Brain microvascular endothelial cell (primary cell): ENCODE data around the gene TGM1.
"Not testable (repeated sequence)": the region's sequence is repeated elsewhere in the genome, so short reads cannot be mapped to it uniquely, and the experiment has no call there.

Source experiments
- DNase-seq: peaks from one replicate; pipeline ENCODE4 v3.0.0-alpha.2; 2020
- H3K27ac ChIP-seq: fragments of 250-450 bp; sonication (Bioruptor Pico); 2 replicates; pipeline ENCODE4 v1.5.1; 2020; ENCODE audit warnings: mild to moderate bottlenecking, moderate library complexity
- H3K27me3 ChIP-seq: fragments of 250-450 bp; sonication (Bioruptor Pico); replicated peaks from 2 replicates; pipeline ENCODE4 v1.5.1; 2020; ENCODE audit warnings: mild to moderate bottlenecking
- H3K36me3 ChIP-seq: fragments of 250-450 bp; sonication (Bioruptor Pico); replicated peaks from 2 replicates; pipeline ENCODE4 v1.5.1; 2020; ENCODE audit warnings: mild to moderate bottlenecking
- H3K4me3 ChIP-seq: 2 replicates; pipeline ENCODE4 v1.5.1; 2011; ENCODE audit warnings: low read depth, mild to moderate bottlenecking, control low read depth, low read length, moderate library complexity
- in situ Hi-C: cut with HindIII; loops from 2 replicates; pipeline ENCODE4 v1.10.0; 2017; ENCODE audit warnings: low sequenced_read_pairs, low pct_ligation_motif_present
- TF ChIP-seq, protein P1 (sequence below): IDR thresholded peaks from 2 replicates; pipeline ENCODE4 v1.5.1; 2011; ENCODE audit warnings: low read depth, mild to moderate bottlenecking, moderate library complexity, low read length, control low read depth, inconsistent platforms; ENCODE audit errors: missing control alignments

Gene TGM1

DNA sequence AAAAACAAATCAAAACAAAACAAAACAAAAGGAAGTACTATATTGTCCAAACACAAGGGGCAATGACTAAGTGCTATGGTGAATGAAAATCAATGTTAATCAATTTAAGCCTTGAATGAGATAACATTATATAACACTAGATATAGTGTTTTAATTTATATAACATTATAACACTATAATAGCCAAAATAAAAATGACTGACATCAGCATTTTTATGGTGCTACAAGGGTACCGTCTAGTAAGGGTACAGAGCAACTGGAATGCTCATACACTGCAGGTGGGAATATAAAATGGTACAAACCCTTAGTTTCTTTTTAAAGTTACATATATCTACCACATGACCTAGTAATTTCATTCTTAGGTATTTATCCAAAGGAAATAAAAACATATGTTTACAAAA is 36.5 kb downstream of the TGM1 start:
- no peak overlapping the region for H3K4me3 ChIP-seq
- peaks cover 3% of the 10 kb centered on the region for H3K36me3 ChIP-seq
- in situ Hi-C loops = no loop called here
- H3K27me3 ChIP-seq = no peaks in the 10 kb centered on the region
- TF ChIP-seq, protein P1, sequence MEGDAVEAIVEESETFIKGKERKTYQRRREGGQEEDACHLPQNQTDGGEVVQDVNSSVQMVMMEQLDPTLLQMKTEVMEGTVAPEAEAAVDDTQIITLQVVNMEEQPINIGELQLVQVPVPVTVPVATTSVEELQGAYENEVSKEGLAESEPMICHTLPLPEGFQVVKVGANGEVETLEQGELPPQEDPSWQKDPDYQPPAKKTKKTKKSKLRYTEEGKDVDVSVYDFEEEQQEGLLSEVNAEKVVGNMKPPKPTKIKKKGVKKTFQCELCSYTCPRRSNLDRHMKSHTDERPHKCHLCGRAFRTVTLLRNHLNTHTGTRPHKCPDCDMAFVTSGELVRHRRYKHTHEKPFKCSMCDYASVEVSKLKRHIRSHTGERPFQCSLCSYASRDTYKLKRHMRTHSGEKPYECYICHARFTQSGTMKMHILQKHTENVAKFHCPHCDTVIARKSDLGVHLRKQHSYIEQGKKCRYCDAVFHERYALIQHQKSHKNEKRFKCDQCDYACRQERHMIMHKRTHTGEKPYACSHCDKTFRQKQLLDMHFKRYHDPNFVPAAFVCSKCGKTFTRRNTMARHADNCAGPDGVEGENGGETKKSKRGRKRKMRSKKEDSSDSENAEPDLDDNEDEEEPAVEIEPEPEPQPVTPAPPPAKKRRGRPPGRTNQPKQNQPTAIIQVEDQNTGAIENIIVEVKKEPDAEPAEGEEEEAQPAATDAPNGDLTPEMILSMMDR = no peak
- H3K27ac ChIP-seq = no peak overlapping the region
- DNase-seq = no peak

DNA sequence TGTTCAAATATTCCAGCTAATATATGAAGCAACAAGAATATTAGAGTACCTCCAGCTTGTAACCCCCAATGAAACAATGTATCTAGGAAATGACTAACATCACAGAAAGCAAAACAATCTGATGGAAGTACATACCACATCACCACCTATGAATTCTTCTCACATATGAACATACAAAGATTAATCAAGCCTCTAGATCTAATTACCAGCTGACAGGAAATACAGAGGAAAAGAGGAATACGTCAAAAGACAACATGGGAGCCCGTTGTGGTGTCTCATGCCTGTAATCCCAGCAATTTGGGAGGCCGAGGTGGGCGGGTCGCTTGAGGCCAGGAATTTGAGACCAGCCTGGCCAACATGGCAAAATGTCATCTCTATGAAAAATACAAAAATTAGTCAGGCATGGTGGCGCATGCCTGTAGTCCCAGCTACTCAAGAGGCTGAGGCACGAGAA is 38.3 kb downstream of the TGM1 start:
- TF ChIP-seq, protein P1 = no peak
- peak; percentile 78 for DNase-seq
- H3K36me3 ChIP-seq = peaks cover 3% of the 10 kb centered on the region
- in situ Hi-C loops = no loop called here
- H3K27me3 ChIP-seq = no peaks in the 10 kb centered on the region
- H3K27ac ChIP-seq = peak overlapping the region; percentile 69
- no peak overlapping the region for H3K4me3 ChIP-seq

DNA sequence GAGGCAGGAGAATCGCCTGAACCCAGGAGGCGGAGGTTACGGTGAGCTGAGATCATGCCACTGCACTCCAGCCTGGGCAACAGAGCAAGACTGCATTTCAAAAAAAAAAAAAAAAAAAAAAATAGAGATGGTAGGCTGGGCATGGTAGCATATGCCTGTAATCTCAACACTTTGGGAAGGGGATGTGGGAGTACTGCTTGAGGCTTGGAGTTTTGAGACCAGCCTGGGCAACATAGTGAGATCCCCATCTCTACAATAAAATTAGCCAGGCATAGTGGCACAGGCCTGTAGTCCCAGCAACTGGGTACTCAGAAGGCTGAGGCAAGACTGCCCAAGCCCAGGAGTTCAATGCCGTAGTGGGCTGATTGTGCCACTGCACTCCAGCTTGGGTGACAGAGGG is 40.0 kb downstream of the TGM1 start:
- H3K27me3 ChIP-seq, in situ Hi-C loops, H3K36me3 ChIP-seq, H3K27ac ChIP-seq, H3K4me3 ChIP-seq, DNase-seq: not testable (repeated sequence)

DNA sequence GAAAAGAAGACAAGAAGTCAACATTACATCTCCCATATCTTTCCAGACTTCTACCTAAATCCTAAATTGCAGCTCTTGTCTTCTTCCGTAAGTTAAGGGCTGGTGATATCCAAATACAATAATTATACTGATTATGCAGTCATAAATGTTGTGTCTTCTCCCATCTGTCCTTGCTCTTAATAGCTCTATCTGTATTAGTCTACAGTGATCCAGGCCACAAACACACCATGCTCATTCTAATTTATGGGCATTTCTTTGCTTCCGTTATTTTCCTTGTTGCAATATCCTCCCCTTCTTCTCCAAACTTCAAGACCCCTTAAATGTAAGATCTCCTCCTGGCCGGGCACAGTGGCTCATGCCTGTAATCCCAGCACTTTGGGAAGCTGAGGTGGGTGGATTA is 43.5 kb downstream of the TGM1 start:
- no peak for DNase-seq
- Histone ChIP-seq H3K27ac (no peak overlapping the region), H3K36me3 (peaks cover 9% of the 10 kb centered on the region), H3K4me3 (no peak overlapping the region), H3K27me3 (no peaks in the 10 kb centered on the region)
- in situ Hi-C loops = no loop called here
- TF ChIP-seq, protein P1 = no peak

DNA sequence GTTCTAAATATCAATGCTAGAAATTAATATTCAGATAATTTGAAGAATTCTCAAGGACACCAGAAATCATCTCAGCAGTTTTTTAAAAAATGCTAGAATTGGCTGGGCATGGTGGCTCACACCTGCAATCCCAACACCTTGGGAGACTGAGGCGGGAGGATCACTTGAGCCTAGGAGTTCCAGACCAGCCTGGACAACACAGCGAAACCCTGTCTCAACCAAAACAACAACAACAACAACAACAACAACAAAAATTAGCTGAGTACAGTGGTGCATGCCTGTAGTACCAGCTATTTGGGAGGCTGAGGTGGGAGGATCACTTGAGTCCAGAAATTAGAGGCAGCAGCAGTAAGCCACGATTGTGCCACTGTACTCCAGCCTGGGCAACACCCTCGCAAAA is 43.9 kb downstream of the TGM1 start:
- in situ Hi-C loops = no loop called here

DNA sequence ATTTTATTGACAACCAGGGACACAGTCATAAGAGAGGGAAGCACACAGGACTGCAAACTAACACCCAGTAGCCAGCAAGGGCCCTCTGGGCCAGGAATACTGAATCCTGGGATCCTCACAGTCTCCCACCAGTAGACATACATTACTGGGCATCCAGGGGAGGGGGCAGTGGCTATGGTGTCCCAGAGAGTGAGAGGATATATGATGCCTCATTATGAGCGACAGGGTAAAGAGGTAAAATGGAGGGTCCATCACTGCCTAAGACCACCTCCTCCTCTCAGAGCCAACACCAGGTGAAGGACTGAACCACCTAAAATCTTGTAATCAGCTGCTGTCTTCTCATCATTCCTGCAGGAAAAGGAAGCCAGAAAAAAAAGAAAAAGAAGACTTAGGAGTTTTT is 46.1 kb downstream of the TGM1 start:
- H3K27me3 ChIP-seq, DNase-seq, in situ Hi-C loops, H3K4me3 ChIP-seq, H3K27ac ChIP-seq, H3K36me3 ChIP-seq: not testable (repeated sequence)

More for the DNA sequence above, 43.9 kb downstream of the TGM1 start:
- no peaks in the 10 kb centered on the region for H3K27me3 ChIP-seq
- H3K36me3 ChIP-seq = peaks cover 9% of the 10 kb centered on the region
- TF ChIP-seq, protein P1 = no peak
- H3K4me3 ChIP-seq = no peak overlapping the region
- H3K27ac ChIP-seq = no peak overlapping the region
- DNase-seq = no peak

DNA sequence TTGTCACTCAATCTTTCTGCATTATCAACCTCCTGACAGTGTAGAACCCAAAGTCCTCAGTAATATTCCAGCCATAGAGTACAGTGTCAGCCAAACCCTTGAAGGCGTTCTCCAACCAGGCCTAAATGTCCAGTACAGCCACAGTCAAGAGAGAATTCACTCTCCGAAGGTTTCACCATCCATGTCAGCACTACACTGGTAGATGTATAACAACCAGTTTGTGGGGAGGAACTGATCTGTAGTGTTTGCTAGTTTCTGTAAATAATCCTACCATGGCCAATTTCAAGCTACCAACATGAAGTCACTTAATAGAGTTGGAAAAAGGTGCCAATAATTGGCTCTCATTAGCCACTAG is 46.7 kb downstream of the TGM1 start:
- TF ChIP-seq, protein P1 = no peak
- Histone ChIP-seq H3K36me3 (peaks cover 10% of the 10 kb centered on the region), H3K27ac (no peak overlapping the region), H3K27me3 (no peaks in the 10 kb centered on the region), H3K4me3 (peak overlapping the region; percentile 78)
- in situ Hi-C loops = no loop called here
- DNase-seq = no peak
